K562 (cell line): ENCODE results near the gene KPNB1. TPM values are rescaled to one million over a fixed set of nuclear protein-coding genes. Genes with fewer than 3 reads are reported as not detected.

Experiments used
- ATAC-seq: fragments of 200-7000 bp; cut with Tn5 transposase; 3 replicates; pipeline ENCODE4 v1.9.1; 2020; ENCODE audit warnings: moderate library complexity
- BruUV-seq: library from RNA; stranded (reverse); fragments of 400-500 nt; replicated peaks from 2 replicates; lab custom pipeline; 2021; lab: Mats Ljungman, UMichigan
- CTCF ChIA-PET: fragments of 300-600 bp; formaldehyde crosslinking; extraction: SDS; loops from one replicate; lab custom pipeline; 2021; ENCODE audit warnings: low intra/inter-chr PET ratio; lab: Yijun Ruan, JAX
- POLR2A ChIA-PET: fragments of 300-600, 350-650 bp; sonication (Branson Sonifier 250); formaldehyde crosslinking; extraction: SDS; loops from one replicate; lab custom pipeline; 2021; ENCODE audit warnings: antibody characterized with exemption, inconsistent platforms; lab: Yijun Ruan, JAX
- DNase-seq, 4 experiments: peaks; one replicate each; pipeline versions ENCODE4 v3.0.0 to v3.0.0-alpha.2; 2011 to 2018; ENCODE audit warnings: low spot score in 3 of 4, mixed read lengths in 3 of 4; ENCODE audit errors: extremely low read depth in 1 of 4
- FAIRE-seq: peaks from 2 replicates; lab custom pipeline; 2011; peaks lifted over from hg19 to GRCh38; lab: Jason Lieb, UNC
- H2AFZ ChIP-seq: 2 replicates; pipeline ENCODE4 v1.6.0; 2011; ENCODE audit warnings: low read depth, low read length, control low read depth, inconsistent platforms
- H3K27ac ChIP-seq: fragments of 200-600 bp; 3 replicates; pipeline ENCODE4 v1.8.0; 2011; ENCODE audit warnings: low read depth, mild to moderate bottlenecking, control low read depth, inconsistent platforms, low read length, moderate library complexity, mixed read lengths; ENCODE audit errors: extremely low read depth
- H3K27me3 ChIP-seq, 2 experiments: fragments of 300-600 bp in 1 of 2; 2 replicates in 1 of 2; 3 replicates in 1 of 2; pipeline versions ENCODE4 v1.6.0 to v1.8.0; 2011; ENCODE audit warnings: inconsistent platforms in 2 of 2, low read length in 2 of 2, mild to moderate bottlenecking in 1 of 2, mixed read lengths in 1 of 2, moderate library complexity in 1 of 2; ENCODE audit not compliant: control insufficient read depth in 2 of 2, insufficient read depth in 2 of 2
- H3K36me3 ChIP-seq: fragments of 300-600 bp; 3 replicates; pipeline ENCODE4 v1.8.0; 2011; ENCODE audit warnings: mild to moderate bottlenecking, low read length, inconsistent platforms; ENCODE audit not compliant: control insufficient read depth, insufficient read depth
- H3K4me1 ChIP-seq, 2 experiments: fragments of 200-600 bp in 1 of 2; replicated peaks in 1 of 2; 2 replicates in 1 of 2; 3 replicates in 1 of 2; pipeline versions ENCODE4 v1.5.1 to v1.8.0; 2011; ENCODE audit warnings: inconsistent platforms in 2 of 2, low read length in 2 of 2, mild to moderate bottlenecking in 1 of 2, mixed read lengths in 1 of 2, moderate library complexity in 1 of 2; ENCODE audit not compliant: control insufficient read depth in 2 of 2, insufficient read depth in 2 of 2
- H3K4me2 ChIP-seq: 2 replicates; pipeline ENCODE4 v1.6.1; 2011; ENCODE audit warnings: low read length, control low read depth, inconsistent platforms, mixed read lengths; ENCODE audit not compliant: insufficient read depth
- H3K4me3 ChIP-seq: fragments of 200-600 bp; sonication (generic), shearing (Covaris generic); 2 replicates; pipeline ENCODE4 v1.5.1; 2016; ENCODE audit warnings: control low read depth, inconsistent platforms
- H3K79me2 ChIP-seq: fragments of 200-600 bp; 3 replicates; pipeline ENCODE4 v1.8.0; 2011; ENCODE audit warnings: low read length, inconsistent platforms; ENCODE audit not compliant: control insufficient read depth, insufficient read depth
- H3K9ac ChIP-seq, 2 experiments: 2 replicates each; pipeline versions ENCODE4 v1.6.0 to v1.6.1; 2011; ENCODE audit warnings: low read depth in 2 of 2, low read length in 2 of 2, control low read depth in 1 of 2, inconsistent platforms in 1 of 2, mild to moderate bottlenecking in 1 of 2, mixed read lengths in 1 of 2; ENCODE audit not compliant: insufficient read depth in 1 of 2
- H3K9me1 ChIP-seq: one replicate; pipeline ENCODE4 v1.6.0; 2011; ENCODE audit warnings: inconsistent platforms, mild to moderate bottlenecking, low read length, moderate library complexity; ENCODE audit not compliant: control insufficient read depth, insufficient read depth
- H3K9me3 ChIP-seq: replicated peaks from 2 replicates; pipeline ENCODE4 v1.5.1; 2011; ENCODE audit warnings: low read depth, low read length, inconsistent platforms; ENCODE audit not compliant: control insufficient read depth, insufficient read depth
- H4K20me1 ChIP-seq: replicated peaks from 2 replicates; pipeline ENCODE4 v1.6.1; 2011; ENCODE audit warnings: low read length, inconsistent platforms, mixed read lengths; ENCODE audit not compliant: control insufficient read depth, insufficient read depth
- FOXJ2 ChIP-seq: fragments of 200-800 bp; sonication (Bioruptor generic); IDR thresholded peaks from 2 replicates; pipeline ENCODE4 v1.6.1; 2016; ENCODE audit warnings: missing genetic modification characterization, missing compliant biosample characterization
- HMG20B ChIP-seq: fragments of 250-450 bp; sonication (Bioruptor Pico); IDR thresholded peaks from 2 replicates; pipeline ENCODE4 v1.5.0; 2021; ENCODE audit warnings: mild to moderate bottlenecking
- OTX1 ChIP-seq: fragments of 450-650 bp; formaldehyde crosslinking; IDR thresholded peaks from 2 replicates; pipeline ENCODE4 v1.4.0; 2022; ENCODE audit warnings: mild to moderate bottlenecking
- U2AF2 ChIP-seq: fragments of 200-400 bp; formaldehyde crosslinking; optimal IDR thresholded peaks from 2 replicates; pipeline ENCODE3; 2017; ENCODE audit warnings: low read depth, mild to moderate bottlenecking, low read length
- ZNF184 ChIP-seq: sonication (generic); formaldehyde crosslinking; IDR thresholded peaks from 2 replicates; pipeline ENCODE4 v1.5.0; 2020; ENCODE audit warnings: missing genetic modification reagents
- ZNF395 ChIP-seq: fragments of 200-800 bp; sonication (Bioruptor generic); IDR thresholded peaks from 2 replicates; pipeline ENCODE4 v1.6.1; 2017; ENCODE audit warnings: missing genetic modification characterization, missing compliant biosample characterization
- WGBS: fragments of 100-300 bp; shearing (Covaris generic); methylation state at CpG from one replicate; pipeline ENCODE4 v1.1.6; 2016; ENCODE audit warnings: low coverage, mixed read lengths; ENCODE audit not compliant: insufficient coverage; ENCODE audit errors: missing lambda C conversion rate; 5-methylcytosine and 5-hydroxymethylcytosine counted together
- in situ Hi-C: fragments of 300-500 bp; cut with MboI; formaldehyde crosslinking; loops from 4 replicates; pipeline ENCODE4 v1.15.0; 2018; ENCODE audit warnings: inconsistent platforms, mixed read lengths
- intact Hi-C: fragments of 100-400 bp; cut with micrococcal nuclease; formaldehyde crosslinking; loops from 2 replicates; pipeline ENCODE4 v1.14.2; 2022
- polyA plus RNA-seq, 8 experiments: library from polyadenylated mRNA; depleted of rRNA in 4 of 8; stranded (reverse) in 5 of 8; unstranded in 3 of 8; fragments of >200 nt; fragmentation: Nextera tagmentation in 2 of 8; fragmentation: Illumina TruSeq in 1 of 8; extraction: Ambion mirVana in 2 of 8; extraction: Trizol in 1 of 8; gene quantifications; 2 replicates each; pipeline versions ENCODE4 v1.2.1 to v1.2.3, GENCODE V29; 2011 to 2014; ENCODE audit warnings: inconsistent platforms in 1 of 8, missing spikeins in 1 of 8
- total RNA-seq, 7 experiments: library from RNA; depleted of rRNA in 6 of 7; stranded (reverse); fragments of >200 nt in 6 of 7; fragmentation: Illumina TruSeq in 2 of 7; extraction: Trizol in 2 of 7; gene quantifications; 2 replicates each; pipeline versions ENCODE4 v1.2.1 to v1.2.3, GENCODE V29; 2011 to 2021; ENCODE audit warnings: low replicate concordance in 1 of 7
- TF ChIP-seq, protein P1 (sequence below): sonication (generic); formaldehyde crosslinking; IDR thresholded peaks from 2 replicates; pipeline ENCODE4 v1.8.0; 2022; ENCODE audit warnings: missing genetic modification reagents, mild to moderate bottlenecking, borderline replicate concordance

KPNB1 gene
- total and polyA plus RNA-seq, 9 of the 15 experiments (the other 6 are each of a cell fraction or from before 2014, with no cell fraction given), result 154 to 622 (median 354) TPM

DNA sequence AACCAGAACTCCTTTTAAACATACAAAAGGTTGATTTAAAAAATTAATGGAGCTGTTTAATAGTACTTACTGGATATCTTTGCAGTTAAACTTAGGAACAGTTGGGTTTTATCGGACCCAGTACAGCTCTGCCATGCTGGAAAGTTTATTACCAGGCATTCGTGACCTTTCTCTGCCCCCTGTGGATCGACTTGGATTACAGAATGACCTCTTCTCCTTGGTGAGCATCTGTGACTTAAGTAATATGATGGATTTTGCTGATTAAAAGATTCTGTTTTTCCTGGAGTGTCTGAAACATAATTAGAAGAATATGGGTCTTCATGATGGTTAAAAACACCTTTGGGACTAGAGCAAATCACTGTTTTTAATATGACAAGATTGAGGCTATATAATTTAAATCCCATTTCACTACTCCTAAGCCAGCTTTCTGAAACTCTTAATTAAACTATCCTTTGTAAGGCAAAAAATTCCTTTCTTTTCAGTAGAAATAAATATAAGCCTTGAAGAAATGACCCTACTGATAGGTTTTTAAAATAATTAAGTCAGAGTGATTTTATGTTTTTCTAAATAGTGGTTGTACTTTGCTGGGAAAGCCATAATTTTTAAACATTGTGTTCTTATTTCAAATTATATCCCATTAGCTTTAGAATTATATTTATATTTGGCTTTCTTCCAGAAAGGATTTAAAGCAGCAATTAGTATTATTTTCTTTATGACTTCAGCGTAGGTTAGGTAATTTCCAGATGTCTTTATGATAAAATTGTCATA is 45.7 kb upstream of the KPNB1 start:
- no peaks in the 10 kb centered on the region for H4K20me1 ChIP-seq
- H3K27ac ChIP-seq, result no peak overlapping the region
- no peaks in the 10 kb centered on the region for H3K9me1 ChIP-seq
- no peak for DNase-seq
- no peak overlapping the region for H3K4me2 ChIP-seq
- H2AFZ ChIP-seq, result no peak overlapping the region
- 87% methylated on average over 4 of the region's 4 CpGs for WGBS
- no peak overlapping the region for H3K4me3 ChIP-seq
- ChIA-PET CTCF (no interaction called here), POLR2A (interaction anchor here (0.6 to 1.4 kb wide), 2 partner anchors 10 to 414 kb away, joined by 3 to 4 read pairs; no protein-coding TSS in a partner anchor)
- FAIRE-seq, result no peak
- no peak for TF ChIP-seq U2AF2
- TF ChIP-seq, protein P1, sequence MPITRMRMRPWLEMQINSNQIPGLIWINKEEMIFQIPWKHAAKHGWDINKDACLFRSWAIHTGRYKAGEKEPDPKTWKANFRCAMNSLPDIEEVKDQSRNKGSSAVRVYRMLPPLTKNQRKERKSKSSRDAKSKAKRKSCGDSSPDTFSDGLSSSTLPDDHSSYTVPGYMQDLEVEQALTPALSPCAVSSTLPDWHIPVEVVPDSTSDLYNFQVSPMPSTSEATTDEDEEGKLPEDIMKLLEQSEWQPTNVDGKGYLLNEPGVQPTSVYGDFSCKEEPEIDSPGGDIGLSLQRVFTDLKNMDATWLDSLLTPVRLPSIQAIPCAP (CRISPR knock-in tag), result no peak
- no peak for TF ChIP-seq FOXJ2 (tag)
- TF ChIP-seq ZNF184, result no peak
- TF ChIP-seq ZNF395 (CRISPR knock-in tag), result no peak
- TF ChIP-seq OTX1 (CRISPR knock-in tag), result no peak
- no peak for TF ChIP-seq HMG20B (CRISPR knock-in tag)
- intact Hi-C loops, result no loop called here
- no TSS peak for BruUV-seq
- no peaks in the 10 kb centered on the region for H3K9me3 ChIP-seq
- no peak overlapping the region for H3K9ac ChIP-seq
- H3K27me3 ChIP-seq, result no peaks in the 10 kb centered on the region
- no peak for ATAC-seq
- in situ Hi-C loops, result loop anchor here (25.0 kb wide), 1 partner anchor 617 kb away; the partner anchor contains the start of gene RPRML
- H3K36me3 ChIP-seq, result peaks cover 74% of the 10 kb centered on the region
- H3K4me1 ChIP-seq, result no peaks in the 10 kb centered on the region
- H3K79me2 ChIP-seq, result no peaks in the 10 kb centered on the region
